Measurements from ENCODE around the gene SLC20A1. TPM values are rescaled to one million over a fixed set of nuclear protein-coding genes. Genes with fewer than 3 reads are reported as not detected.
"Not testable (repeated sequence)": the region's sequence is repeated elsewhere in the genome, so short reads cannot be mapped to it uniquely, and the experiment has no call there.

Gene SLC20A1
- total RNA-seq, 1 donor from 2014 or later: 30.8 TPM

- DNase-seq (ENCODE audit: low spot score): no peak
Observed at GRCh38 chr2:112683550-112684414, 38.0 kb downstream of the SLC20A1 start.

GRCh38 chr2:112684415-112684775 lies 38.7 kb downstream of the SLC20A1 start:
- no peak for DNase-seq (ENCODE audit: low spot score)

- DNase-seq (ENCODE audit: low spot score): no peak
Observed at GRCh38 chr2:112685271-112685884, 39.6 kb downstream of the SLC20A1 start.

- no peak for DNase-seq (ENCODE audit: low spot score)
Observed at GRCh38 chr2:112686348-112687217, 40.8 kb downstream of the SLC20A1 start.

GRCh38 chr2:112687522-112687921 lies 41.8 kb downstream of the SLC20A1 start:
- DNase-seq (ENCODE audit: low spot score): no peak

- no peak for DNase-seq (ENCODE audit: low spot score)
Observed at GRCh38 chr2:112688086-112688880, 42.5 kb downstream of the SLC20A1 start.

GRCh38 chr2:112690853-112691401 lies 45.2 kb downstream of the SLC20A1 start:
- DNase-seq (ENCODE audit: low spot score): peak; percentile 69

- no peak for DNase-seq (ENCODE audit: low spot score)
Observed at GRCh38 chr2:112691881-112692281, 46.1 kb downstream of the SLC20A1 start.

GRCh38 chr2:112692495-112692911 lies 46.8 kb downstream of the SLC20A1 start:
- DNase-seq (ENCODE audit: low spot score): peak; percentile 93

GRCh38 chr2:112692918-112693317 lies 47.2 kb downstream of the SLC20A1 start:
- DNase-seq (ENCODE audit: low spot score): no peak

- DNase-seq (ENCODE audit: low spot score): no peak
Observed at GRCh38 chr2:112693596-112693995, 47.9 kb downstream of the SLC20A1 start.

- no peak for DNase-seq (ENCODE audit: low spot score)
Observed at GRCh38 chr2:112694182-112694581, 48.4 kb downstream of the SLC20A1 start.

GRCh38 chr2:112698834-112699515 lies 53.2 kb downstream of the SLC20A1 start:
- no peak for DNase-seq (ENCODE audit: low spot score)

GRCh38 chr2:112699984-112700667 lies 54.4 kb downstream of the SLC20A1 start:
- DNase-seq (ENCODE audit: low spot score): no peak

GRCh38 chr2:112701052-112701451 lies 55.3 kb downstream of the SLC20A1 start:
- no peak for DNase-seq (ENCODE audit: low spot score)

- no peak for DNase-seq (ENCODE audit: low spot score)
Observed at GRCh38 chr2:112703684-112704083, 57.9 kb downstream of the SLC20A1 start.

GRCh38 chr2:112705575-112705974 lies 59.8 kb downstream of the SLC20A1 start:
- no peak for DNase-seq (ENCODE audit: low spot score)

- no peak for DNase-seq (ENCODE audit: low spot score)
Observed at GRCh38 chr2:112706170-112706664, 60.5 kb downstream of the SLC20A1 start.

GRCh38 chr2:112706947-112707346 lies 61.2 kb downstream of the SLC20A1 start:
- not testable (repeated sequence) for DNase-seq (ENCODE audit: low spot score)

GRCh38 chr2:112708968-112709367 lies 63.2 kb downstream of the SLC20A1 start:
- no peak for DNase-seq (ENCODE audit: low spot score)

All from mucosa of gallbladder (tissue), 1 donor.